Panc1 (cell line): Measurements from ENCODE around the gene PGAM2. TPM values are rescaled to one million over a fixed set of nuclear protein-coding genes. Genes with fewer than 3 reads are reported as not detected.

Experiments used
- ATAC-seq: fragments of 200-7000 bp; cut with Tn5 transposase; 2 replicates; pipeline ENCODE4 v1.9.1; 2020; ENCODE audit warnings: mild to moderate bottlenecking, moderate library complexity
- BruUV-seq: library from RNA; stranded (reverse); fragments of 400-500 nt; replicated peaks from 2 replicates; lab custom pipeline; 2021; lab: Mats Ljungman, UMichigan
- CTCF ChIA-PET: fragments of 300-600 bp; sonication (Branson Sonifier 250); formaldehyde crosslinking; loops from one replicate; lab custom pipeline; 2022; ENCODE audit warnings: antibody characterized with exemption; lab: Charles Lee
- POLR2A ChIA-PET: fragments of 300-600 bp; sonication (Branson Sonifier 250); formaldehyde crosslinking; loops from one replicate; lab custom pipeline; 2022; ENCODE audit warnings: antibody characterized with exemption; lab: Charles Lee
- DNase-seq: peaks from one replicate; pipeline ENCODE4 v3.0.0-alpha.2; 2010; ENCODE audit warnings: low read depth, low spot score
- H3K27ac ChIP-seq: 2 replicates; pipeline ENCODE4 v1.5.1; 2011; ENCODE audit warnings: mild to moderate bottlenecking, low read length, inconsistent platforms
- H3K27me3 ChIP-seq: fragments of 200-500 bp; sonication (Bioruptor generic); 2 replicates; pipeline ENCODE4 v1.6.0; 2014; ENCODE audit warnings: low read length, inconsistent platforms; ENCODE audit not compliant: control insufficient read depth, insufficient read depth
- H3K36me3 ChIP-seq: fragments of 200-500 bp; sonication (Bioruptor generic); 2 replicates; pipeline ENCODE4 v1.5.1; 2014; ENCODE audit warnings: inconsistent platforms, mild to moderate bottlenecking, low read length, moderate library complexity; ENCODE audit not compliant: control insufficient read depth, insufficient read depth
- H3K4me1 ChIP-seq: 2 replicates; pipeline ENCODE4 v1.5.1; 2011; ENCODE audit warnings: inconsistent platforms, mild to moderate bottlenecking, low read length, moderate library complexity; ENCODE audit not compliant: control insufficient read depth, insufficient read depth
- H3K4me3 ChIP-seq, 2 experiments: 2 replicates each; pipeline ENCODE4 v1.5.1; 2011 to 2012; ENCODE audit warnings: low read depth in 2 of 2, low read length in 2 of 2, mild to moderate bottlenecking in 2 of 2, inconsistent platforms in 1 of 2, moderate library complexity in 1 of 2
- H3K9me3 ChIP-seq: fragments of 200-500 bp; sonication (Bioruptor generic); 2 replicates; pipeline ENCODE4 v1.5.1; 2014; ENCODE audit warnings: low read depth, mild to moderate bottlenecking, inconsistent platforms, low read length, moderate library complexity; ENCODE audit not compliant: control insufficient read depth, insufficient read depth
- POLR2AphosphoS5 ChIP-seq: IDR thresholded peaks from 2 replicates; pipeline ENCODE4 v1.6.1; 2012; ENCODE audit warnings: mild to moderate bottlenecking, low read depth, low read length, moderate library complexity
- SIN3A ChIP-seq: IDR thresholded peaks from 2 replicates; pipeline ENCODE4 v1.6.1; 2012; ENCODE audit warnings: low read depth, mild to moderate bottlenecking, low read length, moderate library complexity, borderline replicate concordance; ENCODE audit not compliant: insufficient read depth
- TCF7L2 ChIP-seq: IDR thresholded peaks from 2 replicates; pipeline ENCODE4 v1.6.1; 2011; ENCODE audit warnings: mild to moderate bottlenecking, low read depth, low read length, inconsistent platforms
- in situ Hi-C: cut with HindIII; loops from 2 replicates; pipeline ENCODE4 v1.10.0; 2016; ENCODE audit warnings: low sequenced_read_pairs, low pct_unique_long_range_greater_than_20kb
- intact Hi-C: fragments of 100-400 bp; cut with micrococcal nuclease; formaldehyde crosslinking; loops from one replicate; pipeline ENCODE4 v1.10.0; 2022; ENCODE audit not compliant: unreplicated experiment
- total RNA-seq: library from RNA; stranded (reverse); gene quantifications from one replicate; pipeline ENCODE4 v1.2.1, GENCODE V29; 2021; ENCODE audit not compliant: unreplicated experiment
- TF ChIP-seq, protein P1 (sequence below), 2 experiments: IDR thresholded peaks; 2 replicates each; pipeline ENCODE4 v1.6.1; 2011 to 2012; ENCODE audit warnings: low read depth in 2 of 2, control low read depth in 1 of 2, low read length in 1 of 2, mild to moderate bottlenecking in 1 of 2, moderate library complexity in 1 of 2; ENCODE audit not compliant: insufficient read depth in 1 of 2
- TF ChIP-seq, protein P2 (sequence below): fragments of 450-650 bp; IDR thresholded peaks from 2 replicates; pipeline ENCODE4 v1.5.1; 2017; ENCODE audit warnings: mild to moderate bottlenecking

PGAM2 gene
- total RNA-seq, 1 experiment from 2014 or later, result 1.3 TPM

DNA sequence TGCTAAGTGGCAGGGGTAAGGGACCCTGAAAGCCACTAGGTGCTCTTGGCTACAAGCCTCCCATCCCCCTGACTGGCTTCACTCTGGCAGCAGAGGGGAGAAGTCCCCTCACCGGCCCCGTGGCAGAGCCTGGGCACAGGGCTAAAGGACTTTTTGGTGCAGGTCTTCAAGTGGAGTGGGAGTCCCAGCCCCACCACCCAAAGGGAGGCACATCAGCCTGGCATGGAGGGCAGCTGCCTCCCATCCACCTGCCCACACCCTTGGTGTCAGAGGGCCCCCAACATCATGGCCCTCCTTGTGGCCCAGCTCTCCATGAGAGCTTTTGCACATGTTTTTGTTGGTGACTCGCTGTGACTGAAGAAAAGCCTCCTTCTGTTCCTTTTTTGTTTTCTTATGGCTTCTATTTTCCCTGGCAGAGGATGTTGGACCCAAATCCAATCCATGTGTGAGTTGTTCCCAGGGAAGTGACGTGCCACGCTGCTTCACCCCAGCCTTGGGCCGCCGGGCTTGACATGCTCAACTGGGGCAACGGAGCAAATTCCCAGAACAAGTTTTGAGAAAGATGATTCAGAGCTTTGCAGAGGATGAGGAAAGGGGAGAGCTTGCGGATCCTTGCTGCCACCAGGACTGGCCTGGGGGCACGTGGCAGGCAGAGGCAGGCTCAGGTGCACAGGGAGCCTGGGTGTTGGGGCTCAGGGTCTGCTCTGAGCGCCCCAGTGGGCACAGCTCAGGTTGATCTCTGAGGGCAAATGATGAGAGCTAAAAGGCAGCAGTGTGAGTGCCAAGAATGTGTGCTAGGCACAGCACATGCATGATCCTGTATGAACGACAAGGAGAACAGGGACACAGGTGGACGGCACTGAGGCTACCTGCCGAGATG is 36.8 kb upstream of the PGAM2 start:
- Histone ChIP-seq H3K27me3 (no peaks in the 10 kb centered on the region), H3K9me3 (no peaks in the 10 kb centered on the region), H3K36me3 (no peaks in the 10 kb centered on the region), H3K4me3 (no peak overlapping the region), H3K27ac (no peak overlapping the region), H3K4me1 (peaks cover 14% of the 10 kb centered on the region)
- CTCF ChIA-PET, result interaction anchor here (0.6 kb wide), 2 partner anchors 12 to 33 kb away, joined by 3 to 5 read pairs; no protein-coding TSS in a partner anchor
- BruUV-seq, result no TSS peak
- intact Hi-C loops (no loop called here), in situ Hi-C loops (no loop called here)
- TF ChIP-seq SIN3A (no peak), TCF7L2 (no peak), POLR2AphosphoS5 (no peak)
- TF ChIP-seq, protein P1, sequence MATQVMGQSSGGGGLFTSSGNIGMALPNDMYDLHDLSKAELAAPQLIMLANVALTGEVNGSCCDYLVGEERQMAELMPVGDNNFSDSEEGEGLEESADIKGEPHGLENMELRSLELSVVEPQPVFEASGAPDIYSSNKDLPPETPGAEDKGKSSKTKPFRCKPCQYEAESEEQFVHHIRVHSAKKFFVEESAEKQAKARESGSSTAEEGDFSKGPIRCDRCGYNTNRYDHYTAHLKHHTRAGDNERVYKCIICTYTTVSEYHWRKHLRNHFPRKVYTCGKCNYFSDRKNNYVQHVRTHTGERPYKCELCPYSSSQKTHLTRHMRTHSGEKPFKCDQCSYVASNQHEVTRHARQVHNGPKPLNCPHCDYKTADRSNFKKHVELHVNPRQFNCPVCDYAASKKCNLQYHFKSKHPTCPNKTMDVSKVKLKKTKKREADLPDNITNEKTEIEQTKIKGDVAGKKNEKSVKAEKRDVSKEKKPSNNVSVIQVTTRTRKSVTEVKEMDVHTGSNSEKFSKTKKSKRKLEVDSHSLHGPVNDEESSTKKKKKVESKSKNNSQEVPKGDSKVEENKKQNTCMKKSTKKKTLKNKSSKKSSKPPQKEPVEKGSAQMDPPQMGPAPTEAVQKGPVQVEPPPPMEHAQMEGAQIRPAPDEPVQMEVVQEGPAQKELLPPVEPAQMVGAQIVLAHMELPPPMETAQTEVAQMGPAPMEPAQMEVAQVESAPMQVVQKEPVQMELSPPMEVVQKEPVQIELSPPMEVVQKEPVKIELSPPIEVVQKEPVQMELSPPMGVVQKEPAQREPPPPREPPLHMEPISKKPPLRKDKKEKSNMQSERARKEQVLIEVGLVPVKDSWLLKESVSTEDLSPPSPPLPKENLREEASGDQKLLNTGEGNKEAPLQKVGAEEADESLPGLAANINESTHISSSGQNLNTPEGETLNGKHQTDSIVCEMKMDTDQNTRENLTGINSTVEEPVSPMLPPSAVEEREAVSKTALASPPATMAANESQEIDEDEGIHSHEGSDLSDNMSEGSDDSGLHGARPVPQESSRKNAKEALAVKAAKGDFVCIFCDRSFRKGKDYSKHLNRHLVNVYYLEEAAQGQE (IDR thresholded peaks at IDR 0.05; ENCODE audit: insufficient read depth in 1 of 2, low read depth in 2 of 2, low read length in 1 of 2), result no peak
- TF ChIP-seq, protein P2, sequence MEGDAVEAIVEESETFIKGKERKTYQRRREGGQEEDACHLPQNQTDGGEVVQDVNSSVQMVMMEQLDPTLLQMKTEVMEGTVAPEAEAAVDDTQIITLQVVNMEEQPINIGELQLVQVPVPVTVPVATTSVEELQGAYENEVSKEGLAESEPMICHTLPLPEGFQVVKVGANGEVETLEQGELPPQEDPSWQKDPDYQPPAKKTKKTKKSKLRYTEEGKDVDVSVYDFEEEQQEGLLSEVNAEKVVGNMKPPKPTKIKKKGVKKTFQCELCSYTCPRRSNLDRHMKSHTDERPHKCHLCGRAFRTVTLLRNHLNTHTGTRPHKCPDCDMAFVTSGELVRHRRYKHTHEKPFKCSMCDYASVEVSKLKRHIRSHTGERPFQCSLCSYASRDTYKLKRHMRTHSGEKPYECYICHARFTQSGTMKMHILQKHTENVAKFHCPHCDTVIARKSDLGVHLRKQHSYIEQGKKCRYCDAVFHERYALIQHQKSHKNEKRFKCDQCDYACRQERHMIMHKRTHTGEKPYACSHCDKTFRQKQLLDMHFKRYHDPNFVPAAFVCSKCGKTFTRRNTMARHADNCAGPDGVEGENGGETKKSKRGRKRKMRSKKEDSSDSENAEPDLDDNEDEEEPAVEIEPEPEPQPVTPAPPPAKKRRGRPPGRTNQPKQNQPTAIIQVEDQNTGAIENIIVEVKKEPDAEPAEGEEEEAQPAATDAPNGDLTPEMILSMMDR, result no peak
- POLR2A ChIA-PET, result no interaction called here
- ATAC-seq (no peak), DNase-seq (no peak)

DNA sequence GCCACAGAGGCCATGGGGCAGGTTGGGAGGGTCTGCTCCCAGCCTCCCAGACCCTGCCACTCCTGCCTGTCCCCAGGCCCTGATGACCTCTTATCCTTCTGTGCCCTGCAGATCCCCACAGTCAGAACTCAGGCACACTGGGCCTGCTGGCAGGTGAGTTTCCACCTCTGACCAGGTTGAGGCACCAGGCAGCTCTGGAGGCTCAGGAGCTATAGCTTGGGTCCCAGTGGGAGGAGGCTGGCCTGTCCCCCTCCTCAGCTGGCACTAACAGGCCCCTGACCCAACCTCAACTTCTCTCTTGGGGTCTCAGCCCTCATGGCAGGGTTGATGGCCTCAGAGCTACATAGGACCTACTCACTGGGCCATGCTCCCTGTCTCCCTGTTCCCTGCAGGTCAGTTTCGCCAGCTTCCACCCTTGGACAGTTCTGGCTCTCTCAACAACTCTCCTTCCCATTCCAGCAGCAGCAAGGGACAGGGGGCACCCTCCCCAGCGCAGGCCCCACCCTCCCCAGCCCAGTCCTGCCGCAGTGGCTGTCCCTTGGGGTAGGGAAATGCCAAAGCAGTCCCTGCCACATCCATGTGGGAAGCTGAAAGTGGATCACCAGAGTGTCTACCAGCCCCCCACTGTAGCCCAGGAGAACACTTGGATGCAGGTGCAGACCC is 36.1 kb upstream of the PGAM2 start:
- DNase-seq (no peak), ATAC-seq (no peak)
- intact Hi-C loops, result no loop called here
- no TSS peak for BruUV-seq
- Histone ChIP-seq H3K36me3 (no peaks in the 10 kb centered on the region), H3K9me3 (no peaks in the 10 kb centered on the region), H3K27ac (no peak overlapping the region), H3K4me3 (no peak overlapping the region), H3K27me3 (no peaks in the 10 kb centered on the region), H3K4me1 (peaks cover 15% of the 10 kb centered on the region)
- CTCF ChIA-PET, result interaction anchor here (0.6 kb wide), 1 partner anchor 13 kb away, joined by 3 read pairs; no protein-coding TSS in a partner anchor
- in situ Hi-C loops, result no loop called here
- TF ChIP-seq SIN3A (no peak), POLR2AphosphoS5 (no peak), TCF7L2 (no peak)
- TF ChIP-seq, protein P1 (IDR thresholded peaks at IDR 0.05; ENCODE audit: insufficient read depth in 1 of 2, low read depth in 2 of 2, low read length in 1 of 2), result no peak
- TF ChIP-seq, protein P2, result no peak
- POLR2A ChIA-PET, result no interaction called here
